Motor neuron (in vitro differentiated cells): ENCODE data around the gene CAMK2N1. TPM values are rescaled to one million over a fixed set of nuclear protein-coding genes. Genes with fewer than 3 reads are reported as not detected.
A peak's percentile ranks its signal among the peaks of the same experiment; 100 is the strongest.

Experiments
- ATAC-seq, 8 experiments: fragments of 200-7000 bp; cut with Tn5 transposase; replicated peaks in 6 of 8; 2 replicates each; pipeline ENCODE4 v1.8.0; 2021; ENCODE audit warnings: mild to moderate bottlenecking in 8 of 8, moderate library complexity in 8 of 8
- H3K27ac ChIP-seq, 2 donors: fragments of 250-450 bp; sonication (Bioruptor Pico); 2 replicates each; pipeline ENCODE4 v1.9.0; 2021; ENCODE audit warnings: antibody characterized with exemption in 2 of 2, mild to moderate bottlenecking in 2 of 2, moderate library complexity in 1 of 2
- H3K4me1 ChIP-seq, 2 donors: fragments of 250-450 bp; sonication (Bioruptor Pico); replicated peaks in 1 of 2; 2 replicates each; pipeline ENCODE4 v1.6.1; 2021; ENCODE audit warnings: antibody characterized with exemption in 2 of 2, mild to moderate bottlenecking in 2 of 2, moderate library complexity in 1 of 2
- H3K4me3 ChIP-seq, 5 donors: fragments of 250-450 bp; sonication (Bioruptor Pico); 2 replicates each; pipeline ENCODE4 v1.9.0; 2021; ENCODE audit warnings: antibody characterized with exemption in 5 of 5, mild to moderate bottlenecking in 5 of 5, moderate library complexity in 4 of 5
- WGBS, 10 experiments: fragments of 450-650 bp; shearing (Covaris generic); methylation state at CpG; one replicate each; pipeline ENCODE4 v1.0.0; 2022; 5-methylcytosine and 5-hydroxymethylcytosine counted together
- in situ Hi-C, 9 experiments: fragments of 400-800 bp; cut with MboI; loops; one replicate each; pipeline ENCODE4 v1.15.0; 2021; ENCODE audit warnings: low sequenced_read_pairs in 9 of 9, low pct_unique_long_range_greater_than_20kb in 2 of 9; ENCODE audit not compliant: unreplicated experiment in 9 of 9
- total RNA-seq, 8 experiments: library from RNA; unstranded; fragments of 300-600 nt; gene quantifications; 2 replicates each; pipeline versions ENCODE4 v1.2.3 to v1.2.4, GENCODE V29; 2022

The CAMK2N1 gene
- total RNA-seq, 8 experiments from 2014 or later, result 2.9 to 120 (median 61.0) TPM

- in situ Hi-C loops, result loop anchor here (5.0 to 25.0 kb wide), 10 partner anchors 130 to 582 kb away; partner anchors contain the start of gene PLA2G2E (in 3 of the 9)
- ATAC-seq, result peak in 3 of 8 experiments; percentile 7 to 63 (median 57)
- WGBS, 10 experiments, result 0 to 67% (median 51%) methylated on average over 2 to 5 of the region's 5 CpGs; no CpG with 5 or more reads in 6 of the 10 experiments
- Histone ChIP-seq H3K4me1 (peaks cover 11 to 13% of the 10 kb centered on the region in 2 donors), H3K27ac (peak overlapping the region in 1 of 2 donors; percentile 38), H3K4me3 (no peak overlapping the region)
Measured at GRCh38 chr1:20494609-20495311, 8.8 kb upstream of the CAMK2N1 start.

- H3K27ac ChIP-seq, result peak overlapping the region; percentile 38 to 61
- peak; percentile 74 to 93 (median 90) for ATAC-seq
- peaks cover 11 to 13% of the 10 kb centered on the region in 2 donors for H3K4me1 ChIP-seq
Measured at GRCh38 chr1:20493839-20494608, 8.0 kb upstream of the CAMK2N1 start.

DNA sequence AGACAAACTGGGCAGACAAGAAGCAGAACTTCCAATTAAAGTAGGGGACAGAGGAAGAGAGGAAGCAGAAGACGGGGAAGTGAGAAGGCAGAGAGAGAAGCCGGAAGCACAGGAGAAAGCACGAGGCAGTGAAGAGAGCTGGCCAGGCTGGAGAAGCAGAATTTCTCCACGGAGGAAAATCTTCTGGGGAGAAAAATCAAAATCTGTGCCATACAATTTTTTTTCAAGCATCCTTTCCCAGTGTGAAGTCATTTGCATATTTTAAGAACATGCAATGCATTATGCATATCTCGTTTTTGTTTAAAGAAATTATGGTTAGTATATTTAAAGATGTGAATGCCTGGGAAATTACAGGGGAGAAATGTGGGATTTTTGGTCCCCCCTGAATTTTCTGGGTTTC lies 7.3 kb upstream of the CAMK2N1 start:
- WGBS, 10 experiments, result 36 to 100% (median 64%) methylated on average over 1 to 5 of the region's 5 CpGs
- no peak for ATAC-seq
- in situ Hi-C loops, result loop anchor here (5.0 to 25.0 kb wide), 10 partner anchors 129 to 581 kb away; partner anchors contain the start of gene PLA2G2E (in 3 of the 9)
- Histone ChIP-seq H3K4me1 (peaks cover 11 to 13% of the 10 kb centered on the region in 2 donors), H3K4me3 (no peak overlapping the region), H3K27ac (no peak overlapping the region)

More at GRCh38 chr1:20493839-20494608, 8.0 kb upstream of the CAMK2N1 start:
- 0 to 16% (median 4%) methylated on average over 2 to 16 of the region's 16 CpGs; no CpG with 5 or more reads in 3 of the 10 experiments for WGBS, 10 experiments
- H3K4me3 ChIP-seq, result no peak overlapping the region
- in situ Hi-C loops, result loop anchor here (5.0 to 25.0 kb wide), 10 partner anchors 129 to 582 kb away; partner anchors contain the start of gene PLA2G2E (in 3 of the 9)

GRCh38 chr1:20492751-20493150 lies 6.7 kb upstream of the CAMK2N1 start:
- in situ Hi-C loops, result loop anchor here (5.0 to 25.0 kb wide), 10 partner anchors 128 to 580 kb away; partner anchors contain the start of gene PLA2G2E (in 3 of the 9)
- WGBS, 10 experiments, result 72 to 95% (median 77%) methylated on average over 3 to 6 of the region's 7 CpGs; no CpG with 5 or more reads in 5 of the 10 experiments
- peaks cover 11 to 13% of the 10 kb centered on the region in 2 donors for H3K4me1 ChIP-seq
- H3K27ac ChIP-seq, result no peak overlapping the region
- no peak for ATAC-seq
- no peak overlapping the region for H3K4me3 ChIP-seq

GRCh38 chr1:20491866-20492265 lies 5.9 kb upstream of the CAMK2N1 start:
- H3K4me3 ChIP-seq, result no peak overlapping the region
- H3K4me1 ChIP-seq, result peaks cover 14 to 18% of the 10 kb centered on the region in 2 donors
- in situ Hi-C loops, result loop anchor here (5.0 to 25.0 kb wide), 10 partner anchors 127 to 580 kb away; partner anchors contain the start of gene PLA2G2E (in 3 of the 9)
- ATAC-seq, result no peak
- 72 to 100% (median 92%) methylated on average over 1 to 7 of the region's 7 CpGs; no CpG with 5 or more reads in 4 of the 10 experiments for WGBS, 10 experiments
- H3K27ac ChIP-seq, result no peak overlapping the region

DNA sequence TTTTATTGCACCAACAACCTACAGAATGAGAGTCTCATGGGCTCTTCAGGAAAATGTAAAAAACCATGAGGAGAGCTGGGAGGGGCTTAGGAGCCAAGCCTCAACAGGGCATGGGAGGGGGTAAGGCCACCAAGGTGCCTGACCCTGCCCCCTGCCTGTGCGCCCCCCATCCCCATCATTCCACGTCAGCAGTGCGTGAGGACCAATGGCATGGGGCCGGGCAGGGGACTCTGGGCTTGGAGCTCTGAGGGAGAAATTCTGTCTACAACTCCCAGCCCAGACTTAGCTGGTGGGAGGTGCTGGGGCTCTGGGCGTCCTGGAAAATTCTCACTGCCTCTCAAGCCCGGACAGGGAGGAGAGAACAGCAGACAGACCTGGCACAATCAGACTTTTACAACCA lies 5.2 kb upstream of the CAMK2N1 start:
- in situ Hi-C loops, result loop anchor here (5.0 to 25.0 kb wide), 10 partner anchors 126 to 579 kb away; partner anchors contain the start of gene PLA2G2E (in 3 of the 9)
- H3K4me1 ChIP-seq, result peaks cover 14 to 18% of the 10 kb centered on the region in 2 donors
- no peak for ATAC-seq
- H3K27ac ChIP-seq, result no peak overlapping the region
- no peak overlapping the region for H3K4me3 ChIP-seq
- 60 to 82% (median 73%) methylated on average over 1 to 5 of the region's 6 CpGs; no CpG with 5 or more reads in 7 of the 10 experiments for WGBS, 10 experiments

DNA sequence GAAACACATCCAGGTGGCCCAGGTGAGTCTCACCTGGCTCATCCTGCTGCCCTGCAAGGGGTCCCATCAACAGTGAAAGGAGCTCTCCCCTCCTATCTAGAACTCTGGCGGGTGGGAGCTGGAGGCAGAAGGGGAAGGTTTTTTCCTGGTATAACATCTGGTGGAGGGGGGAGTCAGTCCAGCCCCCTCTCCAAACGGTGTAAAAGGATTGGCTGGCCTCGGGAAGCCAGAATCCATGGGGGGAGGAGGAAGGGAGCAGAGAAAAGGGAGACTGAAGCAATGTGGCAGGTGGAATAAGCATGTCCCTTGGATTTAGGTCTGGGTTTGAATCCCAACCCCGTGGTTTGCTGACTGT lies 1.2 kb upstream of the CAMK2N1 start:
- Histone ChIP-seq H3K4me3 (peak overlapping the region; percentile 70 to 94 (median 93)), H3K27ac (peak overlapping the region in 1 of 2 donors; percentile 94), H3K4me1 (peaks cover 10 to 13% of the 10 kb centered on the region in 2 donors)
- 12 to 60% (median 27%) methylated on average over 1 to 4 of the region's 4 CpGs; no CpG with 5 or more reads in 3 of the 10 experiments for WGBS, 10 experiments
- in situ Hi-C loops, result loop anchor here in 6 of 9 experiments (25.0 kb wide), 5 partner anchors 125 to 575 kb away; partner anchors contain the start of gene PLA2G2E (in 2 of the 6)
- no peak for ATAC-seq

DNA sequence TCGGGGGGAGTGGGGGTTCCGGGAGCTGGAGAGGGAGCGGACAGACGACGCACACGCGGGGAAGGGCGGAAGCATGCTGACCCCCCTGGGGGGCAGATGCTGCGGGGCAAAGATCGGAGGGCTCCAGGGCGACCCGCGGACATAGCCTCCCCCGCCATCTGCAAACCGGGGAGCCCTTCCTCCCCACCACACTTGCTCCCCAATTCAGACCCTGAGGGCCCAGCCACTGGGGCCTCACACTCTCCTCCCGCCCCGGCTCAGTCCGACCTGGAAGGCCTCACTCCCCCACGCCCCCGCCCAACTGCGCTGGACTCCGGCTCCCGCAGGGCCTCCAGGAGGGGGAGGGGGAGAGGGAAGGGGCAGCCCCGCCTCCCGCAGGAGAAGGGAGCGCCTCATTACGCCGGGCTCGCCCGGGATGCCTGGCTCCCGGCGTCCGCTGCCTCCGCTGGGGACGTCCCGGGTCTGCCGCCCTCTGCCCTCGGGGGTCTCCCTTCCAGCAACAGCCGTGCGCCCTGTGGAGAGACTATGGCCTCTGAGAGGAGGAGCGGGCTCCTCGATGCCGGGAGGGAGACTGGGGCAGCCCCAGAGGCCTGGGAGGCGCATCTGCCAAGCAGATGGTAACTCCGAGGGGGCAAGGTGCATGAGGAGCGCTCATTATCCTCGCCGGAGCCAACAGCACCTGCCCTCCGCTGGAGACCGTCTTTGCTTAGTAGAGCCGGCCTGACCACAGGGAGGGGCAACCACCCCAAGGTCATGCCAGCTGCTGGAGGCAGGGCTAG lies 636 bp upstream of the CAMK2N1 start:
- Histone ChIP-seq H3K27ac (peak overlapping the region; percentile 94), H3K4me1 (peaks cover 15 to 19% of the 10 kb centered on the region in 2 donors), H3K4me3 (peak overlapping the region; percentile 70 to 94 (median 93))
- peak; percentile 37 to 77 (median 72) for ATAC-seq
- 0 to 20% (median 5%) methylated on average over 1 to 19 of the region's 51 CpGs; no CpG with 5 or more reads in 6 of the 10 experiments for WGBS, 10 experiments
- in situ Hi-C loops, result loop anchor here in 6 of 9 experiments (25.0 kb wide), 5 partner anchors 124 to 574 kb away; partner anchors contain the start of gene PLA2G2E (in 2 of the 6)

DNA sequence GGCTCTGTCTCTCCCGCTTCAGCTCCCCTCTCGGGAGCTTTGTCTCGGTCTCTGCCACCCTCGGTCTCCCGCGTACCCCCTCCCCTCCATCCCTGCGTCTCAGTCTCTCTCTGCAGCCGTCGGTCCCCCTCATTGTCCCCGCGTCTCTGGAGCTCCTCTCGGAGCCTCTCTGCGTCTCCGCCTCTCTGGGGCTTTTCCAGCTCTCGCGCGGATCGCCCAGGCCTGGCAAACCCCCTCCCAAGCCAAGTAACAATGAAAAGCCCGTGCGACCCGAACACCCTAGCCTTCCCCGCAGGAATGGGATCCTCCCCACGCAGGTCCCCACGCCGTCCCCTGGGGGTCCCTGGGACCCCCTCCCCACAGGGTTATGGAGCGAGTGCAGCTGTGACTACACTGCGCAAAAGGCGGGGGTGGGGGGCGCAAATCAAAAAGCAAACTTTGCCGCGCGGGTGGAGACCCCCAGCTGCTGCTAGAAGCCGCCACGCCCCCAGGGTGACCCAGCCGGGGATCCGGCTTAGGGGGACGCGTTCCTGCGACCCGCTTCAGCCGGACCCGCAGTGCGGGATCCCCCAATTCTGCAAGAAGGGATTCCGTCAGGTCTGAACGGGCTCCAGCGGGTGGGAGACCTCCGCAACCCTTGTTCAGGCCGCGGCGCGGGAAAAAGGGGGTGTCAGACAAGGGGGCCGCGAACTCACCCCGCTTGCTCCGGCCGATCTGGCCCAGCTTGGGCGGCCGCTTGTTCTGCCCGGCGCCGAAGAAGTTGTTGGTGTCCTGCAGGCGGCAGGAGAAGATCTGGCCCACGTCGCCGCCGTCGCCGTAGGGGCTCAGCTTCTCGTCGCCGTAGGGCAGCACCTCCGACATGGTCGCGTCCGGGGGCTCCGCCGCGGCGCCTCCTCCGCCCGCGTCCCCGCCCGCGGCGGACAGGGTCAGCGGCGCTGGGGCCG lies 1.2 kb downstream of the CAMK2N1 start:
- peaks cover 34 to 38% of the 10 kb centered on the region in 2 donors for H3K4me1 ChIP-seq
- WGBS, 10 experiments, result 0 to 3% (median 0%) methylated on average over 4 to 19 of the region's 89 CpGs; no CpG with 5 or more reads in 4 of the 10 experiments
- peak in 5 of 8 experiments; percentile 0 to 6 (median 0) for ATAC-seq
- H3K27ac ChIP-seq, result peak overlapping the region; percentile 94
- in situ Hi-C loops, result loop anchor here in 6 of 9 experiments (25.0 kb wide), 5 partner anchors 122 to 572 kb away; partner anchors contain the start of gene PLA2G2E (in 2 of the 6)
- H3K4me3 ChIP-seq, result peak overlapping the region; percentile 70 to 94 (median 93)

GRCh38 chr1:20483833-20484518 lies 2.0 kb downstream of the CAMK2N1 start:
- peak overlapping the region; percentile 70 to 94 (median 93) for H3K4me3 ChIP-seq
- peak in 6 of 8 experiments; percentile 7 to 36 (median 28) for ATAC-seq
- peaks cover 42 to 46% of the 10 kb centered on the region in 2 donors for H3K4me1 ChIP-seq
- WGBS, 10 experiments, result 0 to 45% (median 0%) methylated on average over 2 to 33 of the region's 58 CpGs; no CpG with 5 or more reads in 3 of the 10 experiments
- in situ Hi-C loops, result loop anchor here in 6 of 9 experiments (25.0 kb wide), 5 partner anchors 122 to 572 kb away; partner anchors contain the start of gene PLA2G2E (in 2 of the 6)
- peak overlapping the region; percentile 94 for H3K27ac ChIP-seq
